ENCODE data around the gene MGAT3. TPM values are rescaled to one million over a fixed set of nuclear protein-coding genes. Genes with fewer than 3 reads are reported as not detected.

Gene MGAT3
- total and polyA plus RNA-seq, 9 of the 15 experiments (the other 6 are each of a cell fraction or from before 2014, with no cell fraction given) = 0.10 to 11.5 (median 4.6) TPM

DNA sequence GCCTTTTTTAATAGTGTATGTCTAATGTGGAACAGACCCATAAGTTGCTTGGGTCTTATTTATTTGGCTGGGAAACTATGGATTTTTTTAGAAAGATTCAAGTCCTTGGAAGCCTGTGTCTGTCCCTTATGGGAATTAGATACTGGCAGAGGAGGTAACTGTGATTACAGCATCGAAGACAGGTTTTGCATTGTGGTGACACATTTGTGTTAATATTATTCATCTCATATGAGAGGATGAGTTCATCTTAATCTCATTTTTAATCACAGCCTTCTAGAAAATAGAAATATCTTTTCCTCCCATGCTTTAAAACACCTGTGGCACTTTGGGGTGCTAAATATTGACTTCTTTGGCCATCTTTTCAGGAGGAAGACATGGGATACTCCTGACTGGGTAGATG, 48.0 kb upstream of the MGAT3 start:
- in situ Hi-C loops (cut with MboI) (no loop called here), intact Hi-C loops (cut with micrococcal nuclease) (no loop called here)
- BruUV-seq (replicated peaks) = no TSS peak
- Histone ChIP-seq H3K36me3 (ENCODE audit: control insufficient read depth, insufficient read depth, low read length) (peaks cover 11% of the 10 kb centered on the region; the same call in 1 of the 3 replicates), H3K27me3 (ENCODE audit: control insufficient read depth in 2 of 2, insufficient read depth in 2 of 2, low read length in 2 of 2) (no peaks in the 10 kb centered on the region), H3K27ac (ENCODE audit: extremely low read depth, low read depth, low read length) (no peak overlapping the region), H3K79me2 (ENCODE audit: control insufficient read depth, insufficient read depth, low read length) (peaks cover 21% of the 10 kb centered on the region; the same call in 2 of the 3 replicates), H2AFZ (ENCODE audit: low read depth, low read length) (no peak overlapping the region), H3K9me1 (ENCODE audit: control insufficient read depth, insufficient read depth, low read length) (no peaks in the 10 kb centered on the region), H3K4me3 (no peak overlapping the region), H3K9ac (ENCODE audit: insufficient read depth in 1 of 2, low read depth in 2 of 2, low read length in 2 of 2) (no peak overlapping the region), H3K4me2 (ENCODE audit: insufficient read depth, low read length) (no peak overlapping the region), H4K20me1 (replicated peaks; ENCODE audit: control insufficient read depth, insufficient read depth, low read length) (no peaks in the 10 kb centered on the region), H3K9me3 (replicated peaks; ENCODE audit: control insufficient read depth, insufficient read depth, low read depth, low read length) (no peaks in the 10 kb centered on the region), H3K4me1 (replicated peaks in 1 of 2; ENCODE audit: control insufficient read depth in 2 of 2, insufficient read depth in 2 of 2, low read length in 2 of 2) (no peaks in the 10 kb centered on the region; a peak in 1 of 5 replicates)
- ATAC-seq (no peak), FAIRE-seq (no peak), DNase-seq (ENCODE audit: extremely low read depth in 1 of 4, low spot score in 3 of 4) (no peak)
- CTCF ChIA-PET (ENCODE audit: low intra/inter-chr PET ratio) = no interaction called here
- WGBS (ENCODE audit: insufficient coverage, low coverage, missing lambda C conversion rate) = 100% methylated on average over 1 of the region's 1 CpG
- TF ChIP-seq PTTG1 (tag; IDR thresholded peaks at IDR 0.05; ENCODE audit: low read depth) (no peak), ZNF197 (CRISPR knock-in tag; IDR thresholded peaks at IDR 0.05; ENCODE audit: low read depth) (no peak), ELF4 (CRISPR knock-in tag; IDR thresholded peaks at IDR 0.05) (no peak), RBM25 (IDR thresholded peaks at IDR 0.05; ENCODE audit: low read depth, low read length, severe bottlenecking) (no peak), NFYB (IDR thresholded peaks at IDR 0.05; ENCODE audit: extremely low read depth, insufficient read length) (no peak), ZNF184 (CRISPR knock-in tag; IDR thresholded peaks at IDR 0.05) (no peak), MEIS2 (IDR thresholded peaks at IDR 0.05; ENCODE audit: partially characterized antibody) (no peak)
- POLR2A ChIA-PET = interaction anchor here (1.0 to 1.4 kb wide), 2 partner anchors 9 to 66 kb away, joined by 4 to 5 read pairs; partner anchors contain the start of gene TAB1
